Coronary artery (tissue), 2 donors: ENCODE data around the gene UQCC2.

Experiments used
- DNase-seq: peaks from one replicate; pipeline ENCODE4 v3.0.0-alpha.2; 2017; ENCODE audit warnings: low spot score
- H3K27ac ChIP-seq, 2 donors: fragments of 200-600 bp; sonication (generic); one replicate each; pipeline ENCODE4 v1.5.1; 2016 to 2019
- H3K4me3 ChIP-seq: fragments of 200-600 bp; sonication (generic); 2 replicates; pipeline ENCODE4 v1.5.1; 2016; ENCODE audit warnings: mild to moderate bottlenecking, moderate library complexity
- TF ChIP-seq, protein P1 (sequence below): fragments of 200-600 bp; sonication (generic); IDR thresholded peaks from one replicate; pipeline ENCODE4 v1.5.1; 2019; ENCODE audit warnings: antibody characterized with exemption

Gene UQCC2

DNA sequence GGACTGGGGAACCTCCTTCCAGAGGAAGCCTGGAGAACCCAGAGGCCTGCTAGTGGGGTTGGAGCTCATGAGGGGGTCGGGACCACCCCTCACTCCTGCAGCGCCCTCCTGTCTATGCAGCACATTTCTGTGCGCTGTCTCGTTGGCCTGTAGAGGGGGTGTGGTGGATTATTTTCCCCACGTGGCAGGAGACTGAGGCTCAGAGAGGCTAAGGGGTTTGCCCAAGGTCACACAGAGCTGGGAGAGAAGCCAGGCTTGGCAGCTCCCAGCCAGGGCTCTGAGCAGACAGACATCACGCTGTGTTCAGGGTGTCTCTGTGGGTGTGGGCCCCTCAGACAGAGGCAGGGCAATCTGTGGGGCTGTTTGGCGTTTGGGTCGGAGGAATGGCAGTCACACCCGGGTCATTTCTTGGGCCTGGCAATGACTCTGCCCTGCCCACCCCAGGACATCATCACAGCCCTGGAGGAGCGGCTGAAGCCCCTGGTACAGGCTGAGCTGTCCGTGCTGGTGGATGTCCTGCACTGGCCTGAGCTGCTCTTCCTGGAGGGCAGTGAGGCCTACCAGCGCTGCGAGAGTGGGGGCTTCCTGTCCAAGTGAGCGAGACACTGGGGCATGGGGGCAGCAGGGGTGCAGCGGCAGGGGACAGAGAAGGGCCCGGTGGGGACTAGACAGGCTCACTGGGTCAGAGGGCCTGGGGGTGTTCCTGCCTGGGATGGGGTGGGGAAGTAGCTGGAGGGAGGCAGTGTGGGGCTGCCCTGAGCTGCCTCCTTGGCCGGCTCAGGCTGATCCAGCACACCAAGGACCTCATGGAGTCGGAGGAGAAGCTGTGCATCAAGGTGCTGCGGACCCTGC lies 27.7 kb downstream of the UQCC2 start:
- Histone ChIP-seq H3K27ac (peak overlapping the region in 1 of 2 donors; percentile 2), H3K4me3 (no peak overlapping the region)
- DNase-seq: no peak
- TF ChIP-seq, protein P1, sequence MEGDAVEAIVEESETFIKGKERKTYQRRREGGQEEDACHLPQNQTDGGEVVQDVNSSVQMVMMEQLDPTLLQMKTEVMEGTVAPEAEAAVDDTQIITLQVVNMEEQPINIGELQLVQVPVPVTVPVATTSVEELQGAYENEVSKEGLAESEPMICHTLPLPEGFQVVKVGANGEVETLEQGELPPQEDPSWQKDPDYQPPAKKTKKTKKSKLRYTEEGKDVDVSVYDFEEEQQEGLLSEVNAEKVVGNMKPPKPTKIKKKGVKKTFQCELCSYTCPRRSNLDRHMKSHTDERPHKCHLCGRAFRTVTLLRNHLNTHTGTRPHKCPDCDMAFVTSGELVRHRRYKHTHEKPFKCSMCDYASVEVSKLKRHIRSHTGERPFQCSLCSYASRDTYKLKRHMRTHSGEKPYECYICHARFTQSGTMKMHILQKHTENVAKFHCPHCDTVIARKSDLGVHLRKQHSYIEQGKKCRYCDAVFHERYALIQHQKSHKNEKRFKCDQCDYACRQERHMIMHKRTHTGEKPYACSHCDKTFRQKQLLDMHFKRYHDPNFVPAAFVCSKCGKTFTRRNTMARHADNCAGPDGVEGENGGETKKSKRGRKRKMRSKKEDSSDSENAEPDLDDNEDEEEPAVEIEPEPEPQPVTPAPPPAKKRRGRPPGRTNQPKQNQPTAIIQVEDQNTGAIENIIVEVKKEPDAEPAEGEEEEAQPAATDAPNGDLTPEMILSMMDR: no peak

DNA sequence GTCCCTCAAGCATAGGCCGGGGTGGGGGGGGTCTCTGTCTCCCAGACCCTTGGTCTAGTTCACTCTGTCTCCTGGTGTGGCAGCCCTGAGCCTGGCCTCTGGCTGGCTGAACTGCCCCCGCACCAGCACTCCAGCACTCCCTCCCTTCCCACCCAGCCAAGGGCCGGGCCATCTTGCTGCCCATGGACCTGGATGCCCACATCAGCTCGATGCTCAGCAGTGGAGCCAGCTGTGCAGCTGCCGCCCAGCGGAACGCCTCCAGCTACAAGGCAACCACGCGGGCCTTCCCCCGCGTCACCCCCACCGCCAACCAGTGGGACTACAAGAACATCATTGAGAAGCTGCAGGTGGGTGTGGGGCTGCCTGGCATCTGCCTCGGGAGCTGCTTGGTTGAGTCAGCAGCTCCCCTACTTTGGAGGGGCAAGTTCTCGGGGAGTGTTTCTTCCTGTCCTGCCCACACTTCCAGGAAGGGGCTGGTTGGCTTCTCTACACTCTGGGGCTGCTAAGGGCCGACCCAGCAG lies 28.4 kb downstream of the UQCC2 start:
- no peak for DNase-seq
- no peak overlapping the region for H3K4me3 ChIP-seq
- no peak overlapping the region for H3K27ac ChIP-seq
- TF ChIP-seq, protein P1: no peak

DNA sequence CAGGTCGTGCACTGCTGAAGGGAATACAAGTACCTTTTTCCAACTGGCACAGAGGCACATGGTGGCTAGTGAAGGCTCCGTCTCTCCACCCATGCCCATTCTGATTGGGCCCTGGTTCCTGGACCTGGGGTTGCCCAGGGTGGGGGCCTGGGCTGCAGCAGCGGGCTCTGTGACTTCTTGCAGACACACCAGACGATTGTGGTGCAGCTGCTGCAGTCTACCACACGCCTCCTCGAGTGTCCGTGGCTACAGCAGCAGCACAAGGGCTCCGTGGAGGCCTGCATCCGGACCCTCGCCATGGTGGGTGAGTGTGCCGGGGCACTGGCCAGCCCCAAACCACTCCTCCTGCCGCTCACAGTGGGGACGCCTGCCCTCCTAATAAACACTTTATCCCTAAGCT lies 29.2 kb downstream of the UQCC2 start:
- Histone ChIP-seq H3K27ac (no peak overlapping the region), H3K4me3 (no peak overlapping the region)
- TF ChIP-seq, protein P1: no peak
- DNase-seq: no peak

DNA sequence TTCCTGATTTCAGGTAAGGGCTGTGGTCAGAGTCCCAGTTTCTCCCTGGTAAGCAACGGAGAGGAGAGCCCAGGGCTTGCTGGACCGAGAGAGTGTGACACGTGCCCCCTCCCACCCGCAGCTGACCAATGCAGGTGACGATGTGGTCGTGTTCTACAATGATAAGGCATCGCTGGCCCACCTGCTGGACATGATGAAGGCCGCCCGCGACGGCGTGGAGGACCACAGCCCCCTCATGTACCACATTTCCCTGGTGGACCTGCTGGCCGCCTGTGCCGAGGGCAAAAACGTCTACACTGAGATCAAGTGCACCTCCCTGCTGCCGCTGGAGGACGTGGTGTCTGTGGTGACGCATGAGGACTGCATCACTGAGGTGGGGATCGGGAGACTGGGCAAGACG lies 31.7 kb downstream of the UQCC2 start:
- H3K4me3 ChIP-seq: no peak overlapping the region
- TF ChIP-seq, protein P1: no peak
- no peak for DNase-seq
- H3K27ac ChIP-seq: no peak overlapping the region

DNA sequence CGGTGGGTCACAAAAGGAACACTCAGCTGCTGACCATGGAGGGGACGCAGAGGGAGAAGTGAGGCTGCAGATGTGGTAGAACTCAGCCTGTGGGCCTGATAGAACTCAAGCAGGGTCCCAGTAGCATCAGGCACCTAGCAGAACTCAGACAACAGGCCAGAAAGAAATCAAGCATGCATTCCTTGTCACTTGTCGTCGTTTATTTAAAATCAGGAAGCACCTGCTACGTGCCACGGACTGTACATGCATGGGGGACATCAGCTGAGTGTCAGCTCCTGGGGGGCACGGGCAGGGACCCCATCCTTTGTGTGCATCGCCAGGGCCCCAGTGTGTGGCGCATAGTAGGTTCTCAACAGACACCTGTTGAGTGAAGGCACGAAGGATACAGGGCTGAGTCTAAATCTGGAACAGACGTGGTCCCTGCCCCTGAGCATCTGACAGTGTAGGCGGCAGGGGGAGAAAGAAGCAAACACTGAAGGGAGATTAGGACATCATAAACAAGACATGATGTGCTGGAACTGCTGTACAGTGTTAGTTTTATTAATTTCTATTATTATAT lies 32.5 kb downstream of the UQCC2 start:
- no peak overlapping the region for H3K27ac ChIP-seq
- TF ChIP-seq, protein P1: no peak
- DNase-seq: no peak

DNA sequence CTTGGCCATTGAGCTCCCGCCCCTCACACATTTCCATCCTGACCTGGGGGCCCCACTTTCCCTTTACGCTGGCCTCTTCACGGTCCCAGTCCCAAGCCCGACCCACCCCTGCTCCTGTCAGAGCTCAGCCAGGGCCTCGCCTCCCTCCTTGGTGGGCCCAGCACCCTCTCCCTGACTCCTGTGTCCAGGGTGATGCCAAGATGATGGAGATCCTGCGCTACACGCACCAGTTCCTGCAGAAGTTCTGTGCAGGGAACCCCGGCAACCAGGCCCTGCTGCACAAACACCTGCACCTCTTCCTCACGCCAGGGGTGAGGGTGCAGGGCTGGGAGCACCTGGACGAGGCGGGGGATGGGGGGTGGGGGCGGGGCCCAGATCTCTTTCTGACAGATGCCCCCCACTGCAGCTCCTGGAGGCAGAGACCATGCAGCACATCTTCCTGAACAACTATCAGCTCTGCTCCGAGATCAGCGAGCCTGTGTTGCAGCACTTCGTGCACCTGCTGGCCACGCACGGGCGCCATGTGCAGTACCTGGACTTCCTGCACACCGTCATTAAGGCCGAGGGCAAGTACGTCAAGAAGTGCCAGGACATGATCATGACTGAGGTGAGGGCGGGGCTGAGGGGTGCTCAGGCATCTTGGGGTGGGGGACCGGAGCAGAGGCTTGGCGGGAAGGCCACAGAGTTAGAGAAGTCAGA lies 33.1 kb downstream of the UQCC2 start:
- no peak overlapping the region for H3K4me3 ChIP-seq
- TF ChIP-seq, protein P1: no peak
- no peak overlapping the region for H3K27ac ChIP-seq
- DNase-seq: no peak

More for the DNA sequence above, 32.5 kb downstream of the UQCC2 start:
- no peak overlapping the region for H3K4me3 ChIP-seq
